Epidermal melanocyte (primary cell): ENCODE data around the gene MACROD1.

Source experiments
- DNase-seq: peaks from one replicate; pipeline ENCODE4 v3.0.0; 2011; ENCODE audit warnings: low spot score; ENCODE audit not compliant: insufficient read length

The MACROD1 gene

GRCh38 chr11:64152841-64153691 is 12.8 kb downstream of the MACROD1 start:
- DNase-seq: peak; percentile 89

- DNase-seq: no peak
Observed at GRCh38 chr11:64151337-64151736, 14.6 kb downstream of the MACROD1 start.

- DNase-seq: no peak
Observed at GRCh38 chr11:64150481-64151239, 15.3 kb downstream of the MACROD1 start.

GRCh38 chr11:64150051-64150450 is 15.9 kb downstream of the MACROD1 start:
- DNase-seq: no peak

- DNase-seq: no peak
Observed at GRCh38 chr11:64148917-64149617, 16.8 kb downstream of the MACROD1 start.

GRCh38 chr11:64148226-64148916 is 17.5 kb downstream of the MACROD1 start:
- peak; percentile 81 for DNase-seq

GRCh38 chr11:64146036-64146955 is 19.6 kb downstream of the MACROD1 start:
- DNase-seq: peak; percentile 50

GRCh38 chr11:64144587-64145472 is 21.1 kb downstream of the MACROD1 start:
- DNase-seq: no peak

- DNase-seq: no peak
Observed at GRCh38 chr11:64141081-64141783, 24.7 kb downstream of the MACROD1 start.

GRCh38 chr11:64140082-64140481 is 25.8 kb downstream of the MACROD1 start:
- DNase-seq: no peak

GRCh38 chr11:64139049-64139448 is 26.9 kb downstream of the MACROD1 start:
- DNase-seq: no peak

- DNase-seq: no peak
Observed at GRCh38 chr11:64138398-64138797, 27.5 kb downstream of the MACROD1 start.

GRCh38 chr11:64136765-64137441 is 29.0 kb downstream of the MACROD1 start:
- no peak for DNase-seq

- DNase-seq: no peak
Observed at GRCh38 chr11:64135711-64136110, 30.2 kb downstream of the MACROD1 start.

GRCh38 chr11:64134963-64135362 is 30.9 kb downstream of the MACROD1 start:
- no peak for DNase-seq

- no peak for DNase-seq
Observed at GRCh38 chr11:64132982-64133705, 32.8 kb downstream of the MACROD1 start.

- no peak for DNase-seq
Observed at GRCh38 chr11:64132191-64132771, 33.6 kb downstream of the MACROD1 start.
